ENCODE data around the gene ACBD4.
A peak's percentile ranks its signal among the peaks of the same experiment; 100 is the strongest.

The ACBD4 gene, protein sequence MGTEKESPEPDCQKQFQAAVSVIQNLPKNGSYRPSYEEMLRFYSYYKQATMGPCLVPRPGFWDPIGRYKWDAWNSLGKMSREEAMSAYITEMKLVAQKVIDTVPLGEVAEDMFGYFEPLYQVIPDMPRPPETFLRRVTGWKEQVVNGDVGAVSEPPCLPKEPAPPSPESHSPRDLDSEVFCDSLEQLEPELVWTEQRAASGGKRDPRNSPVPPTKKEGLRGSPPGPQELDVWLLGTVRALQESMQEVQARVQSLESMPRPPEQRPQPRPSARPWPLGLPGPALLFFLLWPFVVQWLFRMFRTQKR

DNA sequence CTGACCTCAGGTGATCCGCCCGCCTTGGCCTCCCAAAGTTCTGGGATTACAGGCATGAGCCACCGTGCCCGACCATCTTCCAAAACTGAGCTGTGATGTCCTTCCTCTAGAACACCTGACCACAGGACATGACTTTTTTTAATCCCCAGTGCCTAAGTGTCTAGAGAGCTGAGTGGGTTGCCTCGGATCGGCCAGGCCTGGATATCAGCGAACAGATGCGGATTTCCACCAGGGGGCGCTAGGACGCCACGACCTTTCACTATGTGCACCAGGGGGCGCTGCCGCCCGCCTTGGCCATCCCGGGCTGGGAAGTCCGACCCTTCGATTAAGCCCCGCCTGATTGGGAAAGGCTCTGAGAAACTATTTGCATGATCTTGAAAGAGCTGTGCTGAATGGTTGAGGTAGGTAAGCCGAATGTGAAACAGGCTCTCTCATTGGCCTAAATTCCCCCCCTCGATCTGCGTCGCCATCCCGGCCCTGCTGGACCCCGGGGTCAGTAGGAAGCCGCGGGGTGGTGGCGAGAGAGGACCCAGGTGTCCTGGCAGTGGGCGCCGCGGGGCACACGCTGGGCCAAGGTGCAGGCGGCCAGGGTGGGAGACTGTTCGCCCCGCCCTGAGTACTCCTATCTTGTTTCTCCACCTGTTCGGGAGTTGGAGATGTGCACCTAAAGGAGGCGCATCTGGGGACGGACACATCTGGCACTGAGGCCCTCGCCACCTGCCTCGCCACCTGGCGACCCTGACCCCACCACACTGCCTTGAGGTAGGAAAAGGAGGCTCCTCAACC lies at the start of gene ACBD4:
ACBD4 (plus strand) TSS at position 496 of the 786 bp plus-strand sequence. CDS start 458 bp downstream, outside the sequence.
- H3K4me3 ChIP-seq = peak within 1 kb of the TSS; percentile 78
- 0 out of 2 replicates have a peak, but pooled peaks have one; percentile 8 for TF ChIP-seq Cebpa-rat (IDR thresholded peaks at IDR 0.05)
- no peaks in the 10 kb centered on the region for H3K9me3 ChIP-seq
- peak within 1 kb of the TSS; percentile 99 for H3K4me2 ChIP-seq
- H3K27ac ChIP-seq = peak within 1 kb of the TSS; percentile 81
- H3K4me1 ChIP-seq = peaks cover 42% of the 10 kb centered on the region
- peak within 1 kb of the TSS; percentile 81 for H3K9ac ChIP-seq
- no peaks in the 10 kb centered on the region for H4K20me1 ChIP-seq
- no peaks in the 10 kb centered on the region for H3K27me3 ChIP-seq
- no peaks in the 10 kb centered on the region for H3K36me3 ChIP-seq

DNA sequence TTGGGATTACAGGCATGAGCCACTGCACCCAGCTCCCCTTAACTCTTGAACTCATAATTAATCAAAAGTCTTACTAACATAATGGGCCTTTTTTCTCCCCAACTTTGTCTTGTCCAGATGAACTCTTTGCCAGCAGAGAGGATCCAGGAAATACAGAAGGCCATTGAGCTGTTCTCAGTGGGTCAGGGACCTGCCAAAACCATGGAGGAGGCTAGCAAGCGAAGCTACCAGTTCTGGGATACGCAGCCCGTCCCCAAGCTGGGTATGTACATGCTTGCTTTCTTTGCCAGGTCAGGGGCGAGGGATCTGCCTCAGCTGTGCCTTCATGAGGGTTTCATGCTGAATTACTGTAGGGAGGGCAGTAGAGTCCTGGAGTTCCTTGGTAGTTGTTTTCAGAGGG lies 49.1 kb upstream of the ACBD4 start:
- no peak overlapping the region for H3K27ac ChIP-seq

GRCh38 chr17:45086865-45087503 lies 48.5 kb upstream of the ACBD4 start:
- no peaks in the 10 kb centered on the region for H3K9me3 ChIP-seq
- no peak overlapping the region for H3K27ac ChIP-seq
- H3K4me2 ChIP-seq = no peak overlapping the region
- H3K27me3 ChIP-seq = no peaks in the 10 kb centered on the region
- no peaks in the 10 kb centered on the region for H3K4me1 ChIP-seq
- no peak overlapping the region for H3K4me3 ChIP-seq
- H3K36me3 ChIP-seq = peaks cover 98% of the 10 kb centered on the region
- TF ChIP-seq Cebpa-rat (IDR thresholded peaks at IDR 0.05) = no peak
- no peak overlapping the region for H3K9ac ChIP-seq
- H4K20me1 ChIP-seq = peaks cover 33% of the 10 kb centered on the region; the same call in 1 of the 2 replicates

More for the DNA sequence above, 49.1 kb upstream of the ACBD4 start:
- Histone ChIP-seq H3K36me3 (peaks cover 98% of the 10 kb centered on the region), H3K4me3 (no peak overlapping the region), H3K4me1 (no peaks in the 10 kb centered on the region), H3K4me2 (no peak overlapping the region), H3K27me3 (no peaks in the 10 kb centered on the region), H3K9me3 (no peaks in the 10 kb centered on the region), H3K9ac (no peak overlapping the region), H4K20me1 (peaks cover 39% of the 10 kb centered on the region)
- TF ChIP-seq Cebpa-rat (IDR thresholded peaks at IDR 0.05) = no peak

- no peak overlapping the region for H3K4me2 ChIP-seq
- H3K36me3 ChIP-seq = peaks cover 98% of the 10 kb centered on the region
- H3K9ac ChIP-seq = no peak overlapping the region
- H4K20me1 ChIP-seq = peaks cover 27% of the 10 kb centered on the region; the same call in 1 of the 2 replicates
- H3K4me1 ChIP-seq = no peaks in the 10 kb centered on the region
- no peaks in the 10 kb centered on the region for H3K27me3 ChIP-seq
- H3K9me3 ChIP-seq = no peaks in the 10 kb centered on the region
- no peak for TF ChIP-seq Cebpa-rat (IDR thresholded peaks at IDR 0.05)
- H3K27ac ChIP-seq = no peak overlapping the region
- H3K4me3 ChIP-seq = no peak overlapping the region
Observed at GRCh38 chr17:45087504-45087975, 47.9 kb upstream of the ACBD4 start.

- no peak for TF ChIP-seq Cebpa-rat (IDR thresholded peaks at IDR 0.05)
- Histone ChIP-seq H4K20me1 (peaks cover 31% of the 10 kb centered on the region), H3K9me3 (no peaks in the 10 kb centered on the region), H3K9ac (no peak overlapping the region), H3K27ac (no peak overlapping the region), H3K4me2 (no peak overlapping the region), H3K36me3 (peaks cover 98% of the 10 kb centered on the region), H3K27me3 (no peaks in the 10 kb centered on the region), H3K4me3 (no peak overlapping the region), H3K4me1 (no peaks in the 10 kb centered on the region)
Observed at GRCh38 chr17:45087978-45088377, 47.5 kb upstream of the ACBD4 start.

GRCh38 chr17:45088741-45089140 lies 46.7 kb upstream of the ACBD4 start:
- no peaks in the 10 kb centered on the region for H3K9me3 ChIP-seq
- TF ChIP-seq Cebpa-rat (IDR thresholded peaks at IDR 0.05) = no peak
- no peak overlapping the region for H3K9ac ChIP-seq
- H3K27ac ChIP-seq = no peak overlapping the region
- peaks cover 39% of the 10 kb centered on the region for H4K20me1 ChIP-seq
- H3K27me3 ChIP-seq = no peaks in the 10 kb centered on the region
- H3K4me3 ChIP-seq = no peak overlapping the region
- H3K36me3 ChIP-seq = peaks cover 98% of the 10 kb centered on the region
- no peaks in the 10 kb centered on the region for H3K4me1 ChIP-seq
- H3K4me2 ChIP-seq = no peak overlapping the region

DNA sequence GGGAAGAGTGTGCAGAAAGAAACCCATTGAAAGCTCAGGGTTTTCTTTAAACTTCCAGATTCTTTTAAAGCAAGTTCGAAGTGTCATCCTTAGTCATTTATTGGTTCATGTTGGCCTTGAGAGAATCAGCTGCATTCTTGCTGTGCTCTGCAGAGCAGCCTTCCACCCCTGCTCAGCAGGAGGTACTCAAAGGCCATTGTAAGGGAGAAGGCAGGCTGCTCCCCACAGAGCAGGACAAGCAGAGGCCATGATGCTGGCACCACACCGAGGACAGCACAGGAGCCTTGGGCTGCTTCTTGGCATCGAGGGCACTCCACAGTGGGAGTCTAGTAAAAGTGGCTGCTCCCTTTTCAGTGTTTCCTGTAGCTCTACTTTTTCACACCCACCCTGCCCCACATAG lies 44.8 kb upstream of the ACBD4 start:
- peaks cover 53% of the 10 kb centered on the region for H4K20me1 ChIP-seq
- H3K4me2 ChIP-seq = no peak overlapping the region
- H3K27ac ChIP-seq = no peak overlapping the region
- H3K4me1 ChIP-seq = peaks cover 2% of the 10 kb centered on the region
- TF ChIP-seq Cebpa-rat (IDR thresholded peaks at IDR 0.05) = no peak
- H3K27me3 ChIP-seq = no peaks in the 10 kb centered on the region
- no peak overlapping the region for H3K9ac ChIP-seq
- no peaks in the 10 kb centered on the region for H3K9me3 ChIP-seq
- H3K4me3 ChIP-seq = no peak overlapping the region
- H3K36me3 ChIP-seq = peaks cover 100% of the 10 kb centered on the region

GRCh38 chr17:45091778-45092425 lies 43.6 kb upstream of the ACBD4 start:
- H3K27me3 ChIP-seq = no peaks in the 10 kb centered on the region
- H3K9me3 ChIP-seq = no peaks in the 10 kb centered on the region
- peaks cover 100% of the 10 kb centered on the region for H3K36me3 ChIP-seq
- H3K4me1 ChIP-seq = peaks cover 8% of the 10 kb centered on the region
- H3K27ac ChIP-seq = no peak overlapping the region
- peaks cover 64% of the 10 kb centered on the region for H4K20me1 ChIP-seq
- H3K4me3 ChIP-seq = no peak overlapping the region
- no peak for TF ChIP-seq Cebpa-rat (IDR thresholded peaks at IDR 0.05)
- H3K9ac ChIP-seq = no peak overlapping the region
- H3K4me2 ChIP-seq = no peak overlapping the region

- H3K36me3 ChIP-seq = peaks cover 100% of the 10 kb centered on the region
- no peak overlapping the region for H3K4me2 ChIP-seq
- H3K27me3 ChIP-seq = no peaks in the 10 kb centered on the region
- no peak overlapping the region for H3K9ac ChIP-seq
- peaks cover 68% of the 10 kb centered on the region for H4K20me1 ChIP-seq
- peaks cover 8% of the 10 kb centered on the region for H3K4me1 ChIP-seq
- TF ChIP-seq Cebpa-rat (IDR thresholded peaks at IDR 0.05) = no peak
- H3K4me3 ChIP-seq = no peak overlapping the region
- H3K27ac ChIP-seq = no peak overlapping the region
- no peaks in the 10 kb centered on the region for H3K9me3 ChIP-seq
Observed at GRCh38 chr17:45092911-45093430, 42.5 kb upstream of the ACBD4 start.
